ENCODE data around the gene HSD3B1.

DNA sequence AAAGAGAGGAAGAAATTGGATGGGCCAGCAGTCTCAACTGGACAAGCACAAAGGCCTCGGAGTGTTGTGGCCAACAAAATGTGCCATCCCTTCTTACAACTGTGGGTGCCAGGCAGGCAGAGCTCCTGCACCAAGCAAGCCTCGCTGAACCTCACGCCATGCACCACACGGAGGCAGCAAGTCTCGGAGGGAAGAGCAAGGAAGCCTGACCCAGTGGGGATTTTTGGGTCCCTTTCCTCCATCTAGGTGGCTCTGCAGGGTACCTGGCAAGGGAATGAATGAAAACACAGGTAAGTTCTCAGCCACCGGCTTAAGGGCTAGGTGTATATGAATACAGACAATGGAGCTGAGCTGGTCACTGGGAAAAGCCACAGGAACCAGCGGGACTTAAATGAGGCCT, 40.8 kb downstream of the HSD3B1 start:
- TF ChIP-seq CTCF (IDR thresholded peaks at IDR 0.05) = no peak
- no peak for TF ChIP-seq ZFX (IDR thresholded peaks at IDR 0.05; ENCODE audit: borderline replicate concordance)
